ENCODE results near the gene WDR5. TPM values are rescaled to one million over a fixed set of nuclear protein-coding genes. Genes with fewer than 3 reads are reported as not detected.

Gene WDR5
- total RNA-seq, 1 experiment from 2014 or later = 40.3 TPM

DNA sequence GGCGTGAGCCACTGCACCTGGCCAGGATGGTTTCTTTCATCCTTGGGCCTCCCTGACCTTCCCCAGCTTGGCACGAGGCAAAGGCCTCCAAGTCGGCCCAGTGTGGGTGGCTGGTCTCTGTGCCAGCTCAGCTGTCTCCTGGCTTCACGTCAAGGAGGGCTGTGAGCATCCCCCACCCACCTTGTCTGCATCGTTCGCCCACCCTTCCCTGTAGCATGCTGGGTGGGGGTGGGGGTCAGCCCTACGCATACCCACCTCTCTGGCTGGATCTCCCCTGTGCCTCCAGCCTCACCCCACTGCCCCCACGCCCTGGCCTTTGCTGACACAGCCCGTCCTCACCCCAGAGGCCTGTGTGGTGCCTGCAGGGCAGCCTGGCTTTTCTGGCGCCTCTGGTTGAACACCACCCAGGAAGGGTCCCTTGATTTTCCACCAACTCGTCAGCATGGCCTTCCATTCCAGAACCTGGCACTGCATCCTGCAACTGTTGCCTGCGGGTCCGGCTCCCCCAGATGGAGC, 8.8 kb upstream of the WDR5 start:
- Histone ChIP-seq H3K36me3 (replicated peaks; ENCODE audit: control insufficient read depth, insufficient read depth, low read length) (no peaks in the 10 kb centered on the region), H3K4me3 (ENCODE audit: insufficient read depth, low read depth, low read length) (no peak overlapping the region), H3K27me3 (ENCODE audit: control insufficient read depth, insufficient read depth, low read length) (no peaks in the 10 kb centered on the region)
- DNase-seq = peak; percentile 27

- Histone ChIP-seq H3K4me3 (ENCODE audit: insufficient read depth, low read depth, low read length) (no peak overlapping the region), H3K36me3 (replicated peaks; ENCODE audit: control insufficient read depth, insufficient read depth, low read length) (no peaks in the 10 kb centered on the region), H3K27me3 (ENCODE audit: control insufficient read depth, insufficient read depth, low read length) (no peaks in the 10 kb centered on the region)
- DNase-seq = no peak
Measured at GRCh38 chr9:134127616-134128015, 8.3 kb upstream of the WDR5 start.

GRCh38 chr9:134128727-134129679, 6.9 kb upstream of the WDR5 start:
- Histone ChIP-seq H3K27me3 (ENCODE audit: control insufficient read depth, insufficient read depth, low read length) (no peaks in the 10 kb centered on the region), H3K4me3 (ENCODE audit: insufficient read depth, low read depth, low read length) (no peak overlapping the region), H3K36me3 (replicated peaks; ENCODE audit: control insufficient read depth, insufficient read depth, low read length) (no peaks in the 10 kb centered on the region)
- peak; percentile 48 for DNase-seq

DNA sequence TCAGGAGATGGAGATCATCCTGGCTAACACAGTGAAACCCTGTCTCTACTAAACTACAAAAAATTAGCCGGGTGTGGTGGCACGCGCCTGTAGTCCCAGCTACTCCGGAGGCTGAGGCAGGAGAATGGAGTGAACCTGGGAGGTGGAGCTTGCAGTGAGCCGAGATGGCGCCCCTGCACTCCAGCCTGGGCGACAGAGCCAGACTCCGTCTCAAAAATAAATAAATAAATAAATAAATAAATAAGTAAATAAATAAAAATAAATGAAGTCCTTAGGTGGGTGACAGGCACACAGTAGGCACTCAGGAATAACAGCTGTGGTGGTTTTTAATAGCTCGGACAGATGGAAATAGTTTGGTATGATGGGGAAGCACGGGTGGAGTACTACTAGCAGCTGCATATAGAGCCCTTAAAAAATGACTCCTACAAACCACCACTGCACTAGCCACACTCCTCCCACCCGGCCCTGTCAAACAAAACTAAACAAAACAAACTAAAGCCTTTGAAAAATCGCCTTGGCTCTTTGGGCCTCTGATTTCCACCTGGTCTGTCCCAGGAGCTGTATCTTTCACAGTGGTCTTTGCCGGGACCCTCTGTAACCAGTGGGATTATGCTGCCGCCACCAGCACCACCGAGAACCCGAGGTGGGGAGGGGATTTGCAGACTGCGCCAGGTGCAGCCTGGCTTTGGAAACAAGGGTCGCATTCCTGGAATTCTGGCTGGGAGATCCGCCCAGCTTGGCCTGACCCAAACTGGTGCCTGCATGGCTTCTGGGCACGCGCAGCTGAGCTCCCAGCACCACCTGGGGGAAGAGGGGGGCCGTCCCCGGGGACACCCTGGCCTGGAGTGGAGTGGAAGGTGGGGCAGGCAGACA, 5.1 kb upstream of the WDR5 start:
- peak; percentile 86 for DNase-seq
- H3K36me3 ChIP-seq (replicated peaks; ENCODE audit: control insufficient read depth, insufficient read depth, low read length) = no peaks in the 10 kb centered on the region
- no peak overlapping the region for H3K4me3 ChIP-seq (ENCODE audit: insufficient read depth, low read depth, low read length)
- no peaks in the 10 kb centered on the region for H3K27me3 ChIP-seq (ENCODE audit: control insufficient read depth, insufficient read depth, low read length)

GRCh38 chr9:134131471-134132207, 4.2 kb upstream of the WDR5 start:
- Histone ChIP-seq H3K4me3 (ENCODE audit: insufficient read depth, low read depth, low read length) (no peak overlapping the region), H3K36me3 (replicated peaks; ENCODE audit: control insufficient read depth, insufficient read depth, low read length) (no peaks in the 10 kb centered on the region), H3K27me3 (ENCODE audit: control insufficient read depth, insufficient read depth, low read length) (no peaks in the 10 kb centered on the region)
- DNase-seq = no peak

- Histone ChIP-seq H3K27me3 (ENCODE audit: control insufficient read depth, insufficient read depth, low read length) (no peaks in the 10 kb centered on the region), H3K36me3 (replicated peaks; ENCODE audit: control insufficient read depth, insufficient read depth, low read length) (no peaks in the 10 kb centered on the region), H3K4me3 (ENCODE audit: insufficient read depth, low read depth, low read length) (no peak overlapping the region)
- DNase-seq = no peak
Measured at GRCh38 chr9:134132208-134132870, 3.5 kb upstream of the WDR5 start.

DNA sequence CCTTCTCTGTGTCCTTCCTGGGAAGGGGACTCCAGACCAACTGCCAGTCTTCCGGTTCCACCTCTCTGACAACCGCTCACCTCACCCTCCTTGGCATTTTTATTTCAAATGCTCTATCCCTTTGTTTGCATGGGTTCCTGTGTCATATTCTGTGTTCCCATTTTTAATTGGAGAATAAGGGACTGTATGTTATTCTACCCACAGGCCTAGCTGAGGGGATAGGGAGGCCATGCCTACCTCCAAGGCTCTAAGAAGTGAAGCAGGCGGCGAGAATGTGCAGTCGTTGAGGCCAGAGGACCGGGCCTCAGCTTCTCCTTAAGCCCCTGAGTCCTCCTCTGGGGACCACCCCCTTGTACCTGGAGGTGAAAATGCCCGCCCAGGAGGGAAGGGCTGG, 936 bp upstream of the WDR5 start:
- no peak for DNase-seq
- Histone ChIP-seq H3K27me3 (ENCODE audit: control insufficient read depth, insufficient read depth, low read length) (no peaks in the 10 kb centered on the region), H3K4me3 (ENCODE audit: insufficient read depth, low read depth, low read length) (peak overlapping the region; percentile 85), H3K36me3 (replicated peaks; ENCODE audit: control insufficient read depth, insufficient read depth, low read length) (peaks cover 3% of the 10 kb centered on the region)

DNA sequence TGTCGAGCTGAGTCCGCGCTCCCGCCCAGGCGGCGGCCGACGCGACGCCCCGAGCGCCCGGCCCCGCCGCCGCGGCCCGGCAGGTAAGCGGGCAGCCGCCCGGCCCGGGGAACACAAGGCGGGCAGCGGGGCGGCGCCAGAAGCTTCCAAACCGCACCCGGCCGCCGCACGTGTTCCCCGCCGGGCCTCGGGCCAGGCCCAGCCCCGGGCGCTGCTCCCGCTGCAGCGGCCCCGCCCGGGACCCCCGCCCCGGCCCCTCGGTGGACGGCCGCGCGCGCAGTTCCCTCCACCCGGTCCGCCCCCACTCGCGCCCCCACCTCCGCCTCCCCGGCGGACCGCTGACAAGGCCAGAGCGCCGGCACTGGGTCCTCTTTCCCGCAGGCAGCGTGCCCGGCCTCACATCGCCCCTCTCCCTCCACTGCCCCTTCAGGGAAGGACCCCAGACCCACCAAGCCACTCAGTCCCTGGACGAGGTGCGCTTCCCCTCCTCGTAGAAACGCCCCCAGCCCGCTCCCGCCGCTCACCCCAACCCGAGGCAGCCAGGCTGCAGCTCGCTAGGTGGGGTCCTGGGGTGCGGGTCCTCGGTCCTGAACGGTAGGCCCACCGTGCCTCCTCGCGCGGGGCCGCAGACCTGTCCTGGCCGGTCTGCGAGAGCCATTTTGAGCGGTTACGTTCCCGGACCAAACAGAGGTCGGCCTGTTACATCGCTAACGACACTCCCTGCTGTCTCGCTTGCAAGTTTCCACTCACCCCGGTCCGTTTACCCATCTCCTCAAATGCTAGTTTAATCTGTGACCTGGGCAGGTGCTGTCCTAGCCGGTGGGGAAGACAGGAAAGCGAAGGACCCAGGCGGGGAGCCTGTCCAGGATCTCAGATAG, 475 bp downstream of the WDR5 start:
- H3K36me3 ChIP-seq (replicated peaks; ENCODE audit: control insufficient read depth, insufficient read depth, low read length) = peaks cover 11% of the 10 kb centered on the region
- DNase-seq = peak; percentile 91
- H3K27me3 ChIP-seq (ENCODE audit: control insufficient read depth, insufficient read depth, low read length) = no peaks in the 10 kb centered on the region
- peak overlapping the region; percentile 91 for H3K4me3 ChIP-seq (ENCODE audit: insufficient read depth, low read depth, low read length)

DNA sequence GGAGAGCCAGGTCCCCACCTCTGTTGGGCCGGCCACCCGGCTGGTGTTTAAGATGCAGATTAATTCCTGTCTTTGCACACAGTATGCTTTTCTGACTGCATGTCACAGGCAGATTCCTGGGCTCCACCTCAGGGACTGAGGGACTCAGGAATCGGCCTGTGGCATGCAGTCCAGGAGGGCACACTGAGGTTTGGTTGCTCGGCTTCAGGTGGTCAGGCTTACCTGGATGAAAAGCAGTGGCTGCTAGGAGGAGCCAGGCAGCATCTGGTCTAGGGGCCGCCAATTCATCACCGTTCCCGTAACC, 1.1 kb downstream of the WDR5 start:
- no peak for DNase-seq
- Histone ChIP-seq H3K4me3 (ENCODE audit: insufficient read depth, low read depth, low read length) (peak overlapping the region; percentile 91), H3K36me3 (replicated peaks; ENCODE audit: control insufficient read depth, insufficient read depth, low read length) (peaks cover 16% of the 10 kb centered on the region), H3K27me3 (ENCODE audit: control insufficient read depth, insufficient read depth, low read length) (no peaks in the 10 kb centered on the region)

GRCh38 chr9:134138292-134138691, 2.4 kb downstream of the WDR5 start:
- H3K36me3 ChIP-seq (replicated peaks; ENCODE audit: control insufficient read depth, insufficient read depth, low read length) = peaks cover 24% of the 10 kb centered on the region
- no peak for DNase-seq
- no peak overlapping the region for H3K4me3 ChIP-seq (ENCODE audit: insufficient read depth, low read depth, low read length)
- no peaks in the 10 kb centered on the region for H3K27me3 ChIP-seq (ENCODE audit: control insufficient read depth, insufficient read depth, low read length)

- DNase-seq = no peak
Measured at GRCh38 chr9:134139081-134139480, 3.2 kb downstream of the WDR5 start.

DNA sequence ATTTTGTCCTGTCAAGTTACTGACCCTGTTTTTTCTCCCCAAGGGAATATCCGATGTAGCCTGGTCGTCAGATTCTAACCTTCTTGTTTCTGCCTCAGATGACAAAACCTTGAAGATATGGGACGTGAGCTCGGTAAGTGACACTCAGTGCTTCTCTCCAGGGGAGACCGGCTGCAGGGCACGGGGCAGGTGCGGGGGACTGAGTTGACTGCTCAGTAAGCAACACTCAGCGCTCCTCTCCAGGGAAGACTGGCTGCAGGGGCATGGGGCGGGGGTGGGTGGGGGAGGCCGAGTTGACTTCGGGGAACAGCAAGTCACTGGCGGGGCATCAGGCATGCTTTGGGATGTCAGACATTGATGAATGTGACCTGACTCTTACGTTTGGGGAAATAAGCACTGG, 6.0 kb downstream of the WDR5 start:
- peaks cover 42% of the 10 kb centered on the region for H3K36me3 ChIP-seq (replicated peaks; ENCODE audit: control insufficient read depth, insufficient read depth, low read length)
- DNase-seq = no peak
- no peak overlapping the region for H3K4me3 ChIP-seq (ENCODE audit: insufficient read depth, low read depth, low read length)
- H3K27me3 ChIP-seq (ENCODE audit: control insufficient read depth, insufficient read depth, low read length) = no peaks in the 10 kb centered on the region

More at GRCh38 chr9:134139081-134139480, 3.2 kb downstream of the WDR5 start:
- no peak overlapping the region for H3K4me3 ChIP-seq (ENCODE audit: insufficient read depth, low read depth, low read length)
- H3K27me3 ChIP-seq (ENCODE audit: control insufficient read depth, insufficient read depth, low read length) = no peaks in the 10 kb centered on the region
- peaks cover 27% of the 10 kb centered on the region for H3K36me3 ChIP-seq (replicated peaks; ENCODE audit: control insufficient read depth, insufficient read depth, low read length)

- Histone ChIP-seq H3K27me3 (ENCODE audit: control insufficient read depth, insufficient read depth, low read length) (no peaks in the 10 kb centered on the region), H3K36me3 (replicated peaks; ENCODE audit: control insufficient read depth, insufficient read depth, low read length) (peaks cover 55% of the 10 kb centered on the region), H3K4me3 (ENCODE audit: insufficient read depth, low read depth, low read length) (no peak overlapping the region)
- DNase-seq = no peak
Measured at GRCh38 chr9:134144801-134145200, 8.9 kb downstream of the WDR5 start.
